Endodermal cell (in vitro differentiated cells): ENCODE data around the gene NEURL4. TPM values are rescaled to one million over a fixed set of nuclear protein-coding genes. Genes with fewer than 3 reads are reported as not detected.

Experiments
- DNase-seq: peaks from one replicate; pipeline ENCODE4 v3.0.0-alpha.2; 2017
- H3K27ac ChIP-seq: 2 replicates; pipeline ENCODE4 v1.5.1; 2013; ENCODE audit warnings: mild to moderate bottlenecking, low read depth, low read length, moderate library complexity
- H3K27me3 ChIP-seq: 2 replicates; pipeline ENCODE4 v1.6.1; 2013; ENCODE audit warnings: mild to moderate bottlenecking, low read length, moderate library complexity; ENCODE audit not compliant: insufficient read depth, control insufficient read depth, poor library complexity, severe bottlenecking
- H3K36me3 ChIP-seq: 2 replicates; pipeline ENCODE4 v1.7.0; 2013; ENCODE audit warnings: mild to moderate bottlenecking, low read length, moderate library complexity; ENCODE audit not compliant: control insufficient read depth, insufficient read depth
- H3K4me1 ChIP-seq: one replicate; pipeline ENCODE4 v1.7.0; 2013; ENCODE audit warnings: low read length; ENCODE audit not compliant: control insufficient read depth, insufficient read depth
- H3K4me3 ChIP-seq: 2 replicates; pipeline ENCODE4 v1.5.1; 2013; ENCODE audit warnings: mild to moderate bottlenecking, low read length, moderate library complexity
- H3K9ac ChIP-seq: 2 replicates; pipeline ENCODE4 v1.6.1; 2013; ENCODE audit warnings: mild to moderate bottlenecking, low read length, moderate library complexity; ENCODE audit not compliant: poor library complexity, severe bottlenecking; ENCODE audit errors: extremely low read depth
- H3K9me3 ChIP-seq: 2 replicates; pipeline ENCODE4 v1.6.1; 2013; ENCODE audit warnings: mild to moderate bottlenecking, low read length, moderate library complexity; ENCODE audit not compliant: control insufficient read depth
- H3K27ac Mint-ChIP-seq: 2 replicates; pipeline ENCODE4 v1.8.0; 2020; ENCODE audit warnings: mixed read lengths
- H3K27me3 Mint-ChIP-seq: 2 replicates; pipeline ENCODE4 v1.8.0; 2021; ENCODE audit warnings: mild to moderate bottlenecking, mixed read lengths; ENCODE audit not compliant: insufficient read depth
- H3K36me3 Mint-ChIP-seq: 2 replicates; pipeline ENCODE4 v1.8.0; 2020; ENCODE audit warnings: low read depth, mixed read lengths
- H3K4me1 Mint-ChIP-seq: 2 replicates; pipeline ENCODE4 v1.8.0; 2020; ENCODE audit warnings: mixed read lengths
- H3K4me3 Mint-ChIP-seq: 2 replicates; pipeline ENCODE4 v1.8.0; 2020; ENCODE audit warnings: mild to moderate bottlenecking, moderate library complexity, mixed read lengths
- H3K9me3 Mint-ChIP-seq: 2 replicates; pipeline ENCODE4 v1.8.0; 2020; ENCODE audit warnings: mild to moderate bottlenecking, mixed read lengths
- WGBS, 2 experiments: methylation state at CpG; one replicate each; pipeline versions ENCODE4 v1.1.5 to v1.1.7; 2013; ENCODE audit warnings: missing lambda C conversion rate in 2 of 2, mixed read lengths in 1 of 2; ENCODE audit not compliant: insufficient coverage in 1 of 2, insufficient read length in 1 of 2; 5-methylcytosine and 5-hydroxymethylcytosine counted together
- total RNA-seq, 2 donors: library from RNA; stranded (reverse); fragmentation: NEBNext Ultra II Directional in 1 of 2; extraction: Animal tissue kit (Norgen Biotek cat#: 25700) in 1 of 2; gene quantifications; 2 replicates in 1 of 2; 3 replicates in 1 of 2; pipeline ENCODE4 v1.2.1, GENCODE V29; 2021
- TF ChIP-seq, protein P1 (sequence below): fragments of 200-600 bp; sonication (generic); conservative IDR thresholded peaks from 2 replicates; pipeline ENCODE4 v1.5.0; 2021; ENCODE audit warnings: antibody characterized with exemption, mild to moderate bottlenecking

The NEURL4 gene
- total RNA-seq, 2 donors from 2014 or later: 51.3 to 52.7 TPM

- Histone ChIP-seq H3K27me3 (no peaks in the 10 kb centered on the region), H3K27ac (no peak overlapping the region), H3K9me3 (no peaks in the 10 kb centered on the region), H3K4me3 (no peak overlapping the region), H3K36me3 (peaks cover 68% of the 10 kb centered on the region), H3K9ac (no peak overlapping the region), H3K4me1 (no peaks in the 10 kb centered on the region)
- Mint-ChIP-seq H3K9me3 (no peaks in the 10 kb centered on the region), H3K4me1 (no peaks in the 10 kb centered on the region), H3K4me3 (no peak overlapping the region), H3K27ac (no peak overlapping the region), H3K27me3 (no peaks in the 10 kb centered on the region), H3K36me3 (peaks cover 62% of the 10 kb centered on the region)
- TF ChIP-seq, protein P1, sequence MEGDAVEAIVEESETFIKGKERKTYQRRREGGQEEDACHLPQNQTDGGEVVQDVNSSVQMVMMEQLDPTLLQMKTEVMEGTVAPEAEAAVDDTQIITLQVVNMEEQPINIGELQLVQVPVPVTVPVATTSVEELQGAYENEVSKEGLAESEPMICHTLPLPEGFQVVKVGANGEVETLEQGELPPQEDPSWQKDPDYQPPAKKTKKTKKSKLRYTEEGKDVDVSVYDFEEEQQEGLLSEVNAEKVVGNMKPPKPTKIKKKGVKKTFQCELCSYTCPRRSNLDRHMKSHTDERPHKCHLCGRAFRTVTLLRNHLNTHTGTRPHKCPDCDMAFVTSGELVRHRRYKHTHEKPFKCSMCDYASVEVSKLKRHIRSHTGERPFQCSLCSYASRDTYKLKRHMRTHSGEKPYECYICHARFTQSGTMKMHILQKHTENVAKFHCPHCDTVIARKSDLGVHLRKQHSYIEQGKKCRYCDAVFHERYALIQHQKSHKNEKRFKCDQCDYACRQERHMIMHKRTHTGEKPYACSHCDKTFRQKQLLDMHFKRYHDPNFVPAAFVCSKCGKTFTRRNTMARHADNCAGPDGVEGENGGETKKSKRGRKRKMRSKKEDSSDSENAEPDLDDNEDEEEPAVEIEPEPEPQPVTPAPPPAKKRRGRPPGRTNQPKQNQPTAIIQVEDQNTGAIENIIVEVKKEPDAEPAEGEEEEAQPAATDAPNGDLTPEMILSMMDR: no peak
- 92 to 100% methylated on average over 5 to 15 of the region's 15 CpGs for WGBS, 2 experiments
- DNase-seq: no peak
These were observed 7.7 kb downstream of the NEURL4 start for GRCh38 chr17:7321466-7321865.

- no peaks in the 10 kb centered on the region for H3K27me3 Mint-ChIP-seq
- H3K36me3 Mint-ChIP-seq: peaks cover 58% of the 10 kb centered on the region
- H3K27ac Mint-ChIP-seq: no peak overlapping the region
These were observed 10.8 kb downstream of the NEURL4 start for GRCh38 chr17:7318121-7318860.

GRCh38 chr17:7317161-7317803, 11.9 kb downstream of the NEURL4 start:
- no peaks in the 10 kb centered on the region for H3K27me3 Mint-ChIP-seq
- no peaks in the 10 kb centered on the region for H3K27me3 ChIP-seq
- no peak overlapping the region for H3K4me3 Mint-ChIP-seq
- no peak for DNase-seq
- H3K27ac ChIP-seq: no peak overlapping the region
- peaks cover 60% of the 10 kb centered on the region for H3K36me3 Mint-ChIP-seq
- peaks cover 57% of the 10 kb centered on the region for H3K36me3 ChIP-seq
- H3K9me3 Mint-ChIP-seq: no peaks in the 10 kb centered on the region
- WGBS, 2 experiments: 94 to 95% methylated on average over 13 to 16 of the region's 16 CpGs
- TF ChIP-seq, protein P1: no peak
- peaks cover 7% of the 10 kb centered on the region for H3K4me1 Mint-ChIP-seq
- H3K9me3 ChIP-seq: no peaks in the 10 kb centered on the region
- H3K27ac Mint-ChIP-seq: no peak overlapping the region
- no peak overlapping the region for H3K9ac ChIP-seq
- H3K4me3 ChIP-seq: no peak overlapping the region
- H3K4me1 ChIP-seq: peaks cover 5% of the 10 kb centered on the region

More at GRCh38 chr17:7318121-7318860, 10.8 kb downstream of the NEURL4 start:
- Mint-ChIP-seq H3K4me1 (peaks cover 7% of the 10 kb centered on the region), H3K9me3 (no peaks in the 10 kb centered on the region), H3K4me3 (no peak overlapping the region)
- no peak overlapping the region for H3K4me3 ChIP-seq
- H3K27me3 ChIP-seq: no peaks in the 10 kb centered on the region
- H3K36me3 ChIP-seq: peaks cover 57% of the 10 kb centered on the region
- peaks cover 5% of the 10 kb centered on the region for H3K4me1 ChIP-seq
- H3K9ac ChIP-seq: no peak overlapping the region
- no peaks in the 10 kb centered on the region for H3K9me3 ChIP-seq
- WGBS, 2 experiments: 93 to 100% methylated on average over 4 to 13 of the region's 13 CpGs
- H3K27ac ChIP-seq: no peak overlapping the region
- DNase-seq: no peak
- TF ChIP-seq, protein P1: no peak
